Umbilical cord (tissue), 2 donors: ENCODE results near the gene DYTN. TPM values are rescaled to one million over a fixed set of nuclear protein-coding genes. Genes with fewer than 3 reads are reported as not detected.
A peak's percentile ranks its signal among the peaks of the same experiment; 100 is the strongest.
"Not testable (repeated sequence)": the region's sequence is repeated elsewhere in the genome, so short reads cannot be mapped to it uniquely, and the experiment has no call there.

Experiments used
- DNase-seq: peaks from one replicate; pipeline ENCODE4 v3.0.0-alpha.2; 2015; ENCODE audit warnings: low spot score
- total RNA-seq: library from RNA; depleted of rRNA; stranded (reverse); fragments of >200 nt; gene quantifications from one replicate; pipeline ENCODE4 v1.2.3, GENCODE V29; 2014; ENCODE audit warnings: low replicate concordance; ENCODE audit not compliant: insufficient read depth

DYTN gene, protein sequence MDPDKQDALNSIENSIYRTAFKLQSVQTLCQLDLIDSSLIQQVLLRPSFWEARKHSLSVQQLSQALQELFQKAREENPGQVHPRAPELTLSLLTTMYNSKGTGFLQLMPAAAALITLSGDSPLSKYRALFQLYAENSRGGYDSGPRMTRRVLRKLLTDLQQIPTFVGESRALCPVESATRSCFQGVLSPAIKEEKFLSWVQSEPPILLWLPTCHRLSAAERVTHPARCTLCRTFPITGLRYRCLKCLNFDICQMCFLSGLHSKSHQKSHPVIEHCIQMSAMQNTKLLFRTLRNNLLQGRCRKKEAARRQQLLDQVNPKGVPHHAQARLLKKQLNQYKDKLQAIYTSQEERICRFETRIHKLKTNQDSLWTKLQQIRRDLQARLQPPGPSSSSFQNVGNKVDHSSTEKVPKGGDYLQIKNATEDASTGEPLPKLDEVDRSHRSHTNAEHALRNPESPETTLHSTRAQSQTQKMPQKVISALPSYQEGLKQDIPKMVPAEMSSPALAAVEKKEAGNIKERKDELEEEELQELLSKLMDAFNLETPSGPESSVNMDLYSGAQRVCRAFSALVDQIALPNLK
- total RNA-seq: 0.72 TPM

DNA sequence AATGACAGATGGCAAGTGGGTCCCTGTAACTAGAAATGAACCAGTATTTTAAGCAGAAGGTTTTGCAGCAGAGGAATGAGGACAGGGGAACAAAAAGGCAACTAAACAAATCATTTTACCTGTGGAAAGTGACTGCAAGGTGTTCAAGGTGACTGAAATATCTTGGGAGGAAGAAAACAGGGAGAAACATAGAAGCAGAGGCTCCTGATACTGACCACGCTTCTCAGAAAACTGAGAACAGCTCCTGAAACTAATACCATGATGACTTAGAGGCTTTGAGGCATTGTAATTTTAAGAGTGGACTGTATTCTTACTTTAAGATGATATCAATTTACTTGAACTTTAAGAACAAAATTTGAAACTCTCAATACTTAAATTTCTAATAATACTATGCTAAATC, at the start of gene DYTN:
TSS of gene DYTN (minus strand) at position 101 of the 400 bp plus-strand sequence. CDS start 117 bp downstream, outside the sequence.
- DNase-seq: no peak

DNA sequence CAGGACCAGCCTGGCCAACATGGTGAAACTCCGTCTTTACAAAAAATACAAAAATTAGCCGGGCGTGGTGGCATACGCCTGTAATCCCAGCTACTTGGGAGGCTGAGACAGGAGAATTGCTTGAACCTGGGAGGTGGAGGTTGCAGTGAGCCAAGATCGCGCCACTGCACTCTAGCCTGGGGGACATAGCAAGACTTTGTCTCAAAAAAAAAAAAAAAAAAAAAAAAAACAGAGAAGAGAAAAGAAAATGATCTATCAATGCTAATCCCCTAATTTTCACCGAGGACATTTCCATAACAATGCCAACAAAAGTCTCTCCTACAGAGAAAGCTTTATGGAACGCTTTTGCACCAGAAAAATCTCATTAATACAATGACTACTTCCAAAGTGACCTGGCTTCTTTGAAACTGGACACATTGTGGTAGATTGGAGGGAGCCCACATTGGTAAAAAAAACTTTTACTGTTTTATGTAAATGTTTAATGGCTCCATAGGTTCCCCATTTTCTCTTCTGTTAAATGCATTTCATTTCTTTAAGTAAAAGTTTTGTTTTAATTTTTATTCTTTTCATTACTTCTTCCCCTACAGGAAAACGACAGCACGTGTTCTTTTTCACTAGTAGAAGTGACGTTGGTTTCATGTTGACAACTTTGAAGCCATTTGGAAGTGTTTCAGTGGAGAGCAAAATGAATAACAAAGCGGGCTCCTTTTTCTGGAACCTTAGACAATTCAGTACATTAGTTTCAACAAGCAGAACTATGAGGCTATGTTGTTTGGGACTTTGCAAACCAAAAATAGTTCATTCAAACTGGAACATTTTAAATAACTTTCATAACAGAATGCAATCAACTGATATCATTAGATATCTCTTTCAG, 48.1 kb upstream of the DYTN start:
- no peak for DNase-seq

DNA sequence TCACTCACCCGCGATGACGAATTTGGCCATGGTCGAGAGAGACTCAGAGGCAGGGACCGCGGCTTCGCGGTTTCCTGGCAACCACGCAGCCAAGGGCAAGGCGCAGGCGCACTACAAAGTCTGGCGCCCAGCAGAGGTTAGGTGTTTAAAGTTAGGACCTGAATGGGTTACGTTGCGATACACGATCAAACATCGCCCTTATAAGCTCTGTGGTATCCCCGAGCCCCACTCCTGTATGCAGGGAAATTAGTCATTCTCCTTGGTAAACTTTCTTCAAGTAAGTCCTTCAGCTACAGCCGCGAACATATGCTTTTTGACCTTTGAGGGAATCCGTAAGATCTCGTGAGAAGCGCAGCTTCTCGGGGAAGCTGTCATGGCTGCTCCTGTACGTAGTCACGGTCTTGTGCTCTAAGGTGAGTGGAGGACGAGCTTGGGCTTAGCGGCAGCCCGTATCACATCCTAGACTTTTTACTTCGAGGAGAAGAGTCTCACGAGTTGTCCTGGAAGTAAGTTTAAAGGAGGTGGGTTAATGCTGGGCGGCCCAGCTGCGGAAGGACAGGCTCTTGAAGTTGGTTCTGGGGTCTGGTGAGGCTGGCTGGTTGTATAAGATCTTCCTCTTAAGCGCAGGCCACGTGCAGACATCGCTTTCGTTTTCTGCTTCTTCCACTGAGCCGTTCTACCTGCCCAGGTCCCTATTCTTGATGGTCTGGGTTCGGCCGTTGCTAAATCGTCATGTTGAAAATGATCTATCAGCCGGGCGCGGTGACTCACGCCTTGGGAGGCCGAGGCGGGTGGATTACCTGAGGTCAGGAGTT, 47.3 kb upstream of the DYTN start, which contains the start of the genes FASTKD2 and MDH1B:
TSS of gene FASTKD2 (plus strand) at position 365 of the 815 bp plus-strand sequence. CDS start 1,088 bp downstream, outside the sequence.
TSS of gene MDH1B (minus strand) at position 87 of the 815 bp plus-strand sequence. CDS start at position 30, 57 bp downstream.
- DNase-seq: peak; percentile 98

DNA sequence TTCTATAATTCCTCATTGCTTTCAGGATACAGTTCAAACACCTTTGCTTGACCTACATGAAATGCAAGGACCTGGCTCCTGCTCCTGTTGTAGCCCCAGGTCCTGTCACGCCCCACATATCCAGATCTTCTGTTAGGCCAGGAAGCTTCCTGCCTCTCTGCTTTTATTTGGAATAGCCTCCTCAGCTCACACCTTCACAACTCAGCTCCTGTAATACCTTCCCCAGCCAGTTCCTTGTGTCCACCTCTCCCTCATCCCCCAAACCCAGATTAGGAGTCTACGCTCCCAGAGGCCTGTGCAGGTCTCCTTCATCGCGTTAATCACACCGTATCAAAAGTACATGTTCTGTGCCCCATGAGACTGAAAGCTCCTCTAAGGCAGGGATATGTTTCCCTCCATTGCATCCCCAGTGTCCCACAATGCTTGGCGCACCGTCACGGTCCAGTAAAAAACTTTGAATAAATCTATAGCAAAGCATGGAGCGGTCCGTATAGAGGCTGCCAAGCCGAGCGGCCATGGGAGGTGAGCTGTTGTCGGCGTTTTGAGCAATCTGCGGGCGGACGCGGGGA, 46.6 kb upstream of the DYTN start:
- DNase-seq: no peak

DNA sequence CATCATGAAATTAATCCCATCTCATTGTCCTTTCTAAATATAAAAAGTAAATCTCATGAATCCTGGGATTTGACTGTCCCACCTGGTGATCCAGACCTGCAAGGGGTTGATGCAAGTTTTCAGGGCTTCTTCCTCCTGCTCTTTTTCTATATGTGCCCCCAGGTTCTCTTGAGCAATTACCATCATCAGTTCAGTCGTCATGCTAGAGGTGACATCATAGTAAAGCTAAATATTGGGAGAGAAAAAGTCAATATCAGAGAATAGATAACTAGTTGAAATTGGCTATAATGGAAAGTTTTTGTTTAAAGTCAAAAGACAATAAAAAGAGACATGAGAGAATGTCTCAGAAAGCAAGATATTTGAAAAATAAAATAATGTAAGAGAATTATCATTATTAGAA, 38.6 kb upstream of the DYTN start:
- no peak for DNase-seq

DNA sequence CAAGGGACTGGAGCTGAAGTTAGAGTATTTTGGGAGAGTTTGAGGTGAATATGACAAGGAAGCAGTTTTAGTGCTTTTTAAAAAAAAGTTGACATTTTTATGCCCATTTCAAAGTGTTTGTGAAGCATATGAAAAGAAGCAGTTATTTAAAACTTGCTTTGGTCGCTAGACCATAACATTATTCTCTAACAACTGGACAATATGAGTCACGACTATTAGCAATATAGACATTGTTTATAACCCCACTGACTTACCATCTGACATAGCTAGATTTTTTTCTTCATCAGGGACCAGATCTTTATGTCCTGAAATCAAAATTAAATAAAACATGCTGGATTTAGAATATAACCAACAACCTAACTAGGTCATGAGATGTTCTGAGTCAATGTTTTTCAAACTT, 22.6 kb upstream of the DYTN start:
- no peak for DNase-seq

DNA sequence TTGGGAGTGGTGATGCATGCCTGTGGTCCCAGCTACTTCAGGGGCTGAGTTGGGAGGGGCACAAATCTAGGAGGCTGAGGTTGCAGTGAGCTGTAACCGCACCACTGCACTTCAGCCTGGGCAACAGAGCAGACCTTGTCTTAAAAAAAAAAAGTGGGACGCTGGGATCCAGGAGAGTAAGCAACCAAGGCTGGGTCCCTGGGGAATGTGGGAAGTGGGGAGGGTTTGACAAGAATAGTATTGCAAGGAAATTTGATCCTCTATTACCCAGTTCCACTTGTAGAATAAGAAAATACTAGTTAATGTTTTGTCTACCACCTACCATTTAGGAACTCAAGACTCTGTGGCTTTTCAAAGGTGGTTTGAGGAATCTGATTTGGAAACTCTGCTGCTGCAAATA, 21.1 kb upstream of the DYTN start:
- DNase-seq: no peak

DNA sequence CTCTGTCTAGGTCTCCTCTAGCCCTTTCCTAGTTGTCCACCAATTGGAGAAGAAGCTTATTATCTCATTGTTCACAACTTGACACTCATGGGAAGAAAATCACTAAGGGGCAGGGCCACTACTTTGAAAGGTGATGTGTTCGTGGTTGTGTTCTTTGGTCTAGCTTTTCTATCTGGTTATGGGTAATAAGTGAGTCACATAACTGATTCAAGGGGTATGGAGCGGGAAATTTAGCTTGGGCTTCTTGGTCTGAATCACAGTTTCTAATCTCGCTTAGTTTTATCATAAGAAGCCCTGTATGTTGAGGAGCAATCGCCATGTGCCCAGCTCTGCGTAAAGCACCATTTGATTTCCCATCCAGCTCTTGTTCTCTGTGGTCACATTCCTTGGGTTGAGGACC, 18.7 kb upstream of the DYTN start:
- DNase-seq: no peak

DNA sequence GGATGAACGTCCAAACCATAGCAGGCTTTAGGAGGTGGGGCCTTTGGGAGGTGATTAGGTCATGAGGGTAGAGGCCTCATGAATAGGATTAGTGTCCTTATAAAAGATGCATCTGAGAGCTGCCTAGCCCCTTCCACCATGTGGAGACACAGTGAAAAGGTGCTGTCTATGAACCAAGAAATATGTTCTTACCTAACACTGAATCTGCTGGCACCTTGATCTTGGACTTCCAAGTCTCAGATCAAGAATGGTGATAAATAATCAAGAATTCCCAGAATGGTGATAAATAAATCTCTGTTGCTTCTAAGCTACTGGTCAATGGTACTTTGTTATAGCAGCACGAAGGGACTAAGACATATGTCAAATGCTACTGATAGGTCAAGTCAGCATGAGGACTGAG, 15.1 kb upstream of the DYTN start:
- no peak for DNase-seq

DNA sequence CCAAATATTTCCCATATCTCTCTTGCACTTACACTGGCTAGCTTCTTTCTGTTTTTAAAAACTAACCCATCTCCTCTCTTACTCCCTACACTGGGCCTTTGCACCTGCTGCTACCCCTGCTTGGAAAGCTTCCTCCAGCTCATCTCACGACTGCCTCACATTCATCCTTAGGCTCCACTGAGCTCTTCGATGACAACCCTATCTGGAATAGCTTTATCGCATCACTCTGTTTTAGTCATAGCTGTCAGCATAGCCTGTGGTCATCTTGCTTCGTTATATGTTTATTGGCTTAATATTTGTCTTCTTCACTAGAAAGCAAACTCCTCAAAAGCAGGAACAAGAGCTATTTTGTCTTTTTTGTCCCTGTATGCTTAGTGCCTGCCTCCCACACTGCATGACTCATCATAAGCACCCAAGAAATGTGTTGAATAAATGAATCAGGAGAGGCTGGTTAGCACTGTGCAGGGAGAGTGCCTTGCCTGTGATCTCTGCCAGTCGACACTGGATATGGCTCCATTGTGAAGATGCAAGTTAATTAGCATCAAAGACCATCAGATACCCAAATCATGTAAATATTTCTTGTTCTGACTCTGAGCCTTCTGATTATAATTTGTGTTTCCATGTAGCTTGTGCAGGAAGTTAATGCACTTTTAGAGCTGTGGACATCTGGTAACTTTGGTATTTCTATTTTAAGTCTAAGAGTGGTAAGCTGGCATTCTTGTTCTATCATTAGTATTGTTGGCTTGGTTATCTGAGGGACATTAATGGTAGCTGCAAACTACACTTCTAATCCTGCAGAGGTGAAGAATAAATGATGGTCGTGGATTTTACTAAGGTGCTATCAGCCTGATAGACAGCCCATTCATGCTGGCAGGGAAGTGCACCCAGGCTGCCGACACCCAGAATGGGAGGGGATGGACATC, 10.3 kb upstream of the DYTN start:
- no peak for DNase-seq

DNA sequence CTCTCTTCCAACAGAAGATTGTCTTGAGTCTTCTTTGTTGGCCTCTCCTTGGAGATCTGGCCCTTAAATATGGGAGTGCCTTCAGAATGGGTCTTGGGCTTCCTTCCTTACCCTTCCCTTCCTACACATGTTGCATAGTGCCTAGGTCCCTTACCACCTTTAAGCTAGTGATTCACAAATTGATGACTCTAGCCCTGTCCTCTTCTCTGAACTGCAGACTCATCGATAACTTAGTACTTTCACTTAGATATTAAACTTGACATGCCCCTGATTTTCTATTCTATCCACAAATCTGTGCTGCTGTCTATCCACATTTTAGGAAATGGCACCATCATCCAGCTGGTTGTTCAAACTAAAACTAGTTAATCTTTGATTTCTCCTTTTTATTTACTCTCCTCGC, 9.1 kb upstream of the DYTN start:
- DNase-seq: no peak

DNA sequence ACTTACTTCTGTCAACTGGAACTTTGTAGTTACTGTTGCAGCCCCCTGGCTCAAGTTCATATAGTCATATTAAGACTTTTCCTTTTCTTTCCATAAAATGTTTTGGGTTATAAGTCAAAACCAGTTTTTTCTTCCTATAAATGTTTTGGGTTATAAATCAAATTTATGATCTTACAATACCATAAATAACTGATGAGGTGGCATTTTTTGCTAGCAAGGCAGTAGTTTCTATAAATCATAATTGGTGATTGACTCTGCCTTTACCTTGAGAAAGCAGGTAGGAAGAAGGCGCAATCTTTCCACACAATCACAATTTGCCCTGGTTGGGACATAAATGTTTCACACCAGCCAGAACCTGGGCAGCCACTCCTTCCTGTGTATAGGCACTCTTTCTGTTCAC, 5.1 kb upstream of the DYTN start:
- DNase-seq: no peak

DNA sequence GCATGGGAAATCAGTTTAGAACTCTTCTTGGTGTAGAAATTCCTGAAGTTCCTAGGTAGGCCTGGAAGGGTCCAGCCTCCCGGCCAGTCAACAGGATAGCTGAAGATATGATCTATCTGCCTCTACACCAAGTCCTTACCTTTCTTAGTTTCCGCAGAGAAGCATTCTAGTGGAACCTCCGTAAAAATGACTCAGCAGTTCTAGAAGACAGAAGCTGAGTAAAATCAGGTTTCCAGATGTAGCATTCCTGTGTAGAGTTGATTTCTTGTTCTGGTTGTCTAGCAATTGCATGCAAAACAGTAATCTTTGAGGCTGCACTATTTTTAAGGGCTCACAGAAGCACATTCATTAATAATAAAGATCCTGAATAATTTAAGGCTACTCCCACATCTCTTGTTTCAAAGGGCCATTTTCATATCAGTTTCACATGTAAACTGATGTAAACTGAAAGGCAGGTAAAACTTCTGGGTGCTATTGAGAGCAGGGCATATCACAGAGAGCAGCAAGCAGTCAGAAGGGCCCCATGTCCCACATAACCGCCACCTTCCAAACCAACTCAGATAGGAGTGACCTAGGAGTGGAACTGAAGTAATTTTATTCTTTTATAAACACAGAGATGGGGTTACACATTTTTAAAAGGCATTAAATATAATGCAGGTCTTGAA, 3.2 kb upstream of the DYTN start:
- DNase-seq: no peak

DNA sequence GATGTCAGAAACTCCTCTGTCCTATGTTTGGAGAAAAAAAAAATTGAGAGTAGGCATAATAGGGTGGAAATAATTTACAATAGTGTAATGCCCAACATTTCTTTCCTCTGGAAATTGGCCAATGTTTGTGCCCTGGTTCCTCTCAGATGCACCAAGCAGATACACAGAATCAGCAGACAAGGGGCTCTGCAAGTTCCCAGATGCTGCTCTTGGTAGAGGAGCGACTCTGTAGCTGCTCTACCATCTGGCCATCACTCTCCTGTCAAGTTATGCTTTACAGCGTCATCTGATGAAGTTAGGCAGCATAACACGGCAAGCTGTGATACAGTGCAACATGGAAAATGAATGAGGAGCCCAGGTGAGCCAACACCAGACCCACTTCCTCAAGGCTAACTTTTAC, 1.6 kb downstream of the DYTN start:
- no peak for DNase-seq

DNA sequence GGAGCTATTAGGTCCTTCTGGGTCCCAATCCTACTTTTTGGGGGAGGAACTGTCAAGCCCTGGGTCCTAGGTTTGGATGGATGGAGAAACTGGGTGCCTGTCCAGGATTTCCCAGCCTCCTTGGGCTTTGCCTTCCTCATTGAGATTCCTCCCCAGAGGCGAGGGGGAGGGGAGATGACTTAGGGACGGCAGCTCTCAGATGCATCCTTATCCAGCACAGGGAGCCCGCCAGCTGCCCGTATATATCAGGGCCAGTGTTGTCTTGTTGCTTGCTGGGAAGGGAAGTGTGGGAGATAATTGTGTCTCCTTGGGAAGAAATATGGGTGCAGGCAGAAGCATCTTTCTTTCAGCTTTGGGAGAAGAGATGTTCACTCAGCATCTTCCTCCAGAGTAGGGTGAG, 3.0 kb downstream of the DYTN start:
- not testable (repeated sequence) for DNase-seq

DNA sequence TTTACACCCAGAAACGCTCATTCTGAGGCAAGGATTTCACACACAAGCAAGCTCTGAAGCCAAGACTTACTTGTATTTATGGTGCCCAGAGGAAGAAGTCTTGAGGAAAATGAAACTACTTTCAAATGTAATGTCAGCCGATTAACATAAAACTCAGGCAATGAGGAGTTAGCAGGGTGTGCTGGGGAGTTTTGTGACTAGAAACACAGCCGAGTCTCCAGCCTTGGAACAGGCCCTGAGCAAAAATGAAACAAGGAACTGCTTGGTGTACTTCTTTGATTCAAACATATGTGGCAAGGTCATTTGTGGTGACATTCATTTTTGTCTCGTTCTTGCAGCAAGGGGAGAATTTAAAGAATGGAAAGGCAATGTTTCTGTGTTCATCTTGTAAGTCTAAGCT, 4.5 kb downstream of the DYTN start:
- DNase-seq: no peak

DNA sequence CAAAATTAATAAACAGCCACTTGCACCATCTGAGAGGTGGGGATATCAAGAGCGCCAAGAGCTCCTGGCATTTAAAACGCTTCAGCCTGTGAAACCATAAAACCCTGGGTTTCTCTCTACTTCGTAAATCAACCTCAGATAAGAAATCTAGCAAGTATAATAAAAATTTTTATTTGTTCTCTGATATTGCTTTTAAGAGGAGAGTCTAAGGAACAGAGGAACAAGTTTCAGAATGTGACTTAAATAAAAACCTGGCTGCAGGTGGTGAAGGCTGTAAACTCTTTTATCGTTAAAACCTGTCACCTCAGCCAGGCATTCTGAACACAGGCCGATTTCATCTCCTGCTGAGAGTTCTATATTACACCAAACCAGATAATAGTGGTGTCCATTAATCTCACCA, 9.9 kb downstream of the DYTN start:
- no peak for DNase-seq

DNA sequence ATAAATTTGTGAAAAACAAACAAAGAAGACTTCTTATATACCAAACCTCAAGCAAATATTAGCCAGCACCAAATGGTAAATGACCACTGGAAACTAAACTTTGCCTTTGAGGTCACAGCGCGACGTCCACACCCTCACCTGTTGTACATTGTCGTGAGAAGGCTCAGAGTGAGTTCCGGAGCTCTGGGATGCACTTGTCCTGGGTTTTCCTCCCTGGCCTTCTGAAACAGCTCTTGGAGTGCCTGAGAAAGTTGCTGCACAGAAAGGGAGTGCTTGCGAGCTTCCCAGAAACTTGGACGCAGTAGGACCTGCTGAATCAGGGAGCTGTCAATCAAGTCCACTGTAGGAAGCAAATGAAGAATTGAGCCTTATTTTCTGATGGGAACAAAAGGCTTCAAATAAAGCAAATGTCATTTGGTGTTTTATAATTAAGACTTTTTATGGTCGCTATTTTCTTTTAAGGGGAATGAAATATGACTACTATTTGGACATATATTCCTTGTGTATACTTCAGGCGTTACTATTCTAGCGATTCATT, 11.0 kb downstream of the DYTN start:
- DNase-seq: no peak
